ENCODE results near the gene SH3YL1. TPM values are rescaled to one million over a fixed set of nuclear protein-coding genes. Genes with fewer than 3 reads are reported as not detected.

SH3YL1 gene
- polyA plus RNA-seq, 1 donor (not counting 4 experiments of a cell fraction or from before 2014, with no cell fraction given) = 41.8 TPM

DNA sequence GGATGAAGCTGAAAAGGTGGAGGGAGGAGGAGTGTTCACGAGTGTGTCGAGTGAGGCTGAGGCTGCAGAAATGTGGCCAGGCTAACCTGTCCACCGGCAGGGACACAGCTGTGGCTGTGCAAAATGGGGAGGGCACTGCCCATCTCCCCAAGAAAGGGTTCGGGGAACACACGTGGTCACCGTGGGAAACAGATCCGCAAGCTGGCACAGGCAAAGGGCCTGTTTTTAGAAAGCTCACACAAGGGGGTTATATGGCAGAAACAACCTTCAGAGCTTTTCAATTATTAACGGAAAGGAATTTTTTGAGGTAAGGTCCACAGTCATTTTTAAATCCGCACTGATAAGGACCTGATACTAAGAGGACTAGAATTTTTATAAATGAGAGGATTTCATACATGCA, 35.7 kb downstream of the SH3YL1 start:
- dilution Hi-C loops (cut with MboI; ENCODE audit: extremely low pct_ligation_motif_present, low sequenced_read_pairs) = no loop called here
- no peaks in the 10 kb centered on the region for H3K27me3 ChIP-seq (ENCODE audit: control insufficient read depth, extremely low read depth, insufficient read depth, low read length)
- peaks cover 6 to 13% of the 10 kb centered on the region in 2 experiments for H3K36me3 ChIP-seq (ENCODE audit: control insufficient read depth in 2 of 2, extremely low read depth in 1 of 2, insufficient read depth in 2 of 2, low read length in 2 of 2)
- DNase-seq (ENCODE audit: low read depth, low spot score) (no peak), FAIRE-seq (no peak)
- no peaks in the 10 kb centered on the region for H3K79me2 ChIP-seq (ENCODE audit: control insufficient read depth, insufficient read depth, low read length)
- TF ChIP-seq EZH2 (IDR thresholded peaks at IDR 0.05; ENCODE audit: low read length) = no peak
- no peak for TF ChIP-seq CTCF (optimal IDR thresholded peaks at IDR 0.05 in 1 of 3, IDR thresholded peaks at IDR 0.05 in 1 of 3, conservative IDR thresholded peaks at IDR 0.05 in 1 of 3; ENCODE audit: extremely low read depth in 1 of 3, insufficient read depth in 2 of 3, low read length in 3 of 3)
- no peak overlapping the region for H2AFZ ChIP-seq (ENCODE audit: control insufficient read depth, low read length)
- no peaks in the 10 kb centered on the region for H4K20me1 ChIP-seq (ENCODE audit: control insufficient read depth, extremely low read depth, insufficient read depth, low read length)
- H3K9me3 ChIP-seq (ENCODE audit: control insufficient read depth, low read depth, low read length) = no peaks in the 10 kb centered on the region
- no peak overlapping the region for H3K27ac ChIP-seq (ENCODE audit: control insufficient read depth, insufficient read depth, low read length)
- H3K4me2 ChIP-seq (ENCODE audit: control insufficient read depth, extremely low read depth, insufficient read depth, low read depth, low read length) = no peak overlapping the region
- H3K9ac ChIP-seq (ENCODE audit: control insufficient read depth, extremely low read depth, insufficient read depth, low read length) = no peak overlapping the region
- no peaks in the 10 kb centered on the region for H3K9me1 ChIP-seq (ENCODE audit: control insufficient read depth, extremely low read depth, insufficient read depth, low read length)
- H3K4me3 ChIP-seq (ENCODE audit: control insufficient read depth in 2 of 3, extremely low read depth in 1 of 3, insufficient read depth in 2 of 3, low read depth in 1 of 3, low read length in 3 of 3) = no peak overlapping the region
- H3K4me1 ChIP-seq (ENCODE audit: control insufficient read depth, extremely low read depth, insufficient read depth, low read length) = no peaks in the 10 kb centered on the region

DNA sequence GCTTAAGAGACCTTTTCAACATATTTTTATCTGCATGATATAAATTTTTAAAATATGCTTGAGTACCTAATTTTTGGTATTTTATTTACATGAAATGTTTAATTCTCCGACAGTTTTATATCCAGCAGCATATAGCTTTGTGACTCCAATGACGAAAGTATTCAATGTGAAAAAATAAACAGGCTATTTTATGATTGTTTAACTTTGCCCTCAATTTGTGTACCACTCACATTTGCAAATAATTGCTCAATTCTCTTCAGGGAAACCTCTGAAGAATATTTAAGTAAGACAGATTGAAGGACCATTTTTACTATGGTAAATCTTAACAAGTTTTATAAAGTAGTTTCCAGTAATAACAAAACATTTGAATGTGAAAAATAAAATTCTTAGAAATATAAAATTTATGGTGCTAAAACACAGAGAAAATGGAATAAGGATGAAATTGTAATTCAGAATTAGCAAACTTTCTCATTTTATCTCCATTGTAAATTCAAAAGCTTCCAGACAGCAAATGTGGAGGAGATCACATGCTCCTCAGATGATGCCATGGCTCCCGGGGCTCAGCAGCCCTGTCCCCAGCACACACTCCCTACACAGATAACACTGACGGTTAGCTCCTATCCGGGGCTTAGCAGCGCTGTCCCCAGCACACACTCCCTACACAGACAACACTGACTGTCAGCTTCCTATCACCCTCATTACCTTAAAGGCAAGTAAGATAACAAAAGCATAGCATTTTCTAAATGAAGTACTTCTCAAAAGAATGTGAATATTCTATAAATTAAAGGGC, 39.7 kb downstream of the SH3YL1 start:
- no peaks in the 10 kb centered on the region for H3K9me1 ChIP-seq (ENCODE audit: control insufficient read depth, extremely low read depth, insufficient read depth, low read length)
- no peak overlapping the region for H3K27ac ChIP-seq (ENCODE audit: control insufficient read depth, insufficient read depth, low read length)
- no peak overlapping the region for H3K9ac ChIP-seq (ENCODE audit: control insufficient read depth, extremely low read depth, insufficient read depth, low read length)
- H4K20me1 ChIP-seq (ENCODE audit: control insufficient read depth, extremely low read depth, insufficient read depth, low read length) = no peaks in the 10 kb centered on the region
- dilution Hi-C loops (cut with MboI; ENCODE audit: extremely low pct_ligation_motif_present, low sequenced_read_pairs) = no loop called here
- H3K4me2 ChIP-seq (ENCODE audit: control insufficient read depth, extremely low read depth, insufficient read depth, low read depth, low read length) = no peak overlapping the region
- no peak for DNase-seq (ENCODE audit: low read depth, low spot score)
- no peaks in the 10 kb centered on the region for H3K4me1 ChIP-seq (ENCODE audit: control insufficient read depth, extremely low read depth, insufficient read depth, low read length)
- no peaks in the 10 kb centered on the region for H3K27me3 ChIP-seq (ENCODE audit: control insufficient read depth, extremely low read depth, insufficient read depth, low read length)
- FAIRE-seq = no peak
- no peak overlapping the region for H3K4me3 ChIP-seq (ENCODE audit: control insufficient read depth in 2 of 3, extremely low read depth in 1 of 3, insufficient read depth in 2 of 3, low read depth in 1 of 3, low read length in 3 of 3)
- no peaks in the 10 kb centered on the region for H3K79me2 ChIP-seq (ENCODE audit: control insufficient read depth, insufficient read depth, low read length)
- no peaks in the 10 kb centered on the region for H3K9me3 ChIP-seq (ENCODE audit: control insufficient read depth, low read depth, low read length)
- peaks cover 5 to 8% of the 10 kb centered on the region in 2 experiments for H3K36me3 ChIP-seq (ENCODE audit: control insufficient read depth in 2 of 2, extremely low read depth in 1 of 2, insufficient read depth in 2 of 2, low read length in 2 of 2)
- TF ChIP-seq EZH2 (IDR thresholded peaks at IDR 0.05; ENCODE audit: low read length) = no peak
- TF ChIP-seq CTCF (optimal IDR thresholded peaks at IDR 0.05 in 1 of 3, IDR thresholded peaks at IDR 0.05 in 1 of 3, conservative IDR thresholded peaks at IDR 0.05 in 1 of 3; ENCODE audit: extremely low read depth in 1 of 3, insufficient read depth in 2 of 3, low read length in 3 of 3) = no peak
- no peak overlapping the region for H2AFZ ChIP-seq (ENCODE audit: control insufficient read depth, low read length)
